GM23248 (cell line): ENCODE measurements around the gene QKI.

Source experiments
- EZH2 ChIP-seq: fragments of 200-600 bp; sonication (generic); IDR thresholded peaks from 2 replicates; pipeline ENCODE4 v1.6.1; 2018; ENCODE audit warnings: antibody characterized with exemption, mild to moderate bottlenecking; ENCODE audit not compliant: insufficient read depth, poor library complexity, severe bottlenecking
- EZH2phosphoT487 ChIP-seq: fragments of 200-600 bp; sonication (generic); IDR thresholded peaks from 2 replicates; pipeline ENCODE4 v1.6.1; 2018; ENCODE audit warnings: antibody characterized with exemption, moderate library complexity, mild to moderate bottlenecking, low read depth; ENCODE audit not compliant: insufficient read depth

- no peak for TF ChIP-seq EZH2phosphoT487
- no peak for TF ChIP-seq EZH2
Measured at GRCh38 chr6:163607792-163608191, 193.3 kb downstream of the QKI start.
